H1 (cell line): ENCODE measurements around the gene FBXO2. TPM values are rescaled to one million over a fixed set of nuclear protein-coding genes. Genes with fewer than 3 reads are reported as not detected.

Experiments used
- BRCA1 ChIP-seq: IDR thresholded peaks from 2 replicates; pipeline ENCODE4 v1.6.1; 2012; ENCODE audit warnings: low read depth, low read length, improper control_type of control experiment
- polyA plus RNA-seq, 7 experiments: library from polyadenylated mRNA; depleted of rRNA in 3 of 7; stranded (reverse) in 5 of 7; unstranded in 2 of 7; fragments of >200 nt in 5 of 7; fragments of 200-250 nt in 2 of 7; gene quantifications; 1 replicate in 5 of 7; 2 replicates in 1 of 7; 4 replicates in 1 of 7; pipeline versions ENCODE4 v1.2.1 to v1.2.3, GENCODE V29; 2011 to 2013; ENCODE audit warnings: missing spikeins in 2 of 7, mixed read lengths in 2 of 7
- total RNA-seq: library from RNA; stranded (reverse); fragmentation: NEBNext Ultra II Directional; extraction: Animal tissue kit (Norgen Biotek cat#: 25700); gene quantifications from 2 replicates; pipeline ENCODE4 v1.2.1, GENCODE V29; 2021

The FBXO2 gene
- total and polyA plus RNA-seq, 2 of the 8 experiments (the other 6 are each of a cell fraction or from before 2014, with no cell fraction given): 51.3 to 57.9 TPM

DNA sequence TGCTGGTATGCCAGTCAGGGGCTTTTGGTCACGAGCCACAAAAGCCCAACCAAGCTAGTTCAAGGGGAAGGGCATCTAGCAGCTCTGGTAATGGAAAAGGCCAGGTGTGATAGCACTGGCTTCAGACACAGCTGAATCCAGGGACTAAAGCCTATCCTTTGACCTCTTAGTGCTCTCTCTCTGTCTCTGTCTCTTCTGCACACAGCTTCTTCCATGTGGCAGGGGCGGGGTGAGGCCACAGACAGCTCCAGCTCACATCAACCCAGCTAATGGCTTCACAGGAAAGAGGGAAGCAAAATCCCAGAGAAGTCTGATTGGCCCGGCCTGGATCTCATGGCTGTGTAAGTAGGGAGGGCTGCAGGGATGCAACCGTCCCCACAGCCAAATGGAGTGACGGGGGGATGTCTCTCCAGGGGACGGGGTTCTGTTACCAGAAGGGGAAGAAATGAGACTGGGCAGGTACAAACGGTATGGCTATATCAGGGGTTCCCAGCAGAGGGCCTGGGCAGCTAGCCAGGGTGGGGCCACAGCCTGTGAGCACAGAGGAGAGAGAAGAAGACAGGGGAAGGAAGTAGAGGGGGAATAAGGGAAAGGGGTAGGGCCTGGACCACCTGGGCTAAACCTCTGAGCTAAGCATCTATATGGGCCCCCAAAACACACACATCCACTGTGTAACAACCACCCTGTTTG is 42.4 kb downstream of the FBXO2 start (continued):
- no peak for TF ChIP-seq BRCA1
